Upper lobe of left lung (tissue), 6 donors: Measurements from ENCODE around the gene IL17D. TPM values are rescaled to one million over a fixed set of nuclear protein-coding genes. Genes with fewer than 3 reads are reported as not detected.
"Not testable (repeated sequence)": the region's sequence is repeated elsewhere in the genome, so short reads cannot be mapped to it uniquely, and the experiment has no call there.

ENCODE experiments used
- ATAC-seq, 2 donors: fragments of 200-7000 bp; cut with Tn5 transposase; one replicate each; pipeline ENCODE4 v1.9.1; 2022; ENCODE audit warnings: mild to moderate bottlenecking in 2 of 2, moderate library complexity in 2 of 2; ENCODE audit not compliant: low FRiP score in 2 of 2
- DNase-seq, 2 donors: peaks; one replicate each; pipeline ENCODE4 v3.0.0-alpha.2; 2019 to 2020
- H3K27ac ChIP-seq, 4 donors: fragments of 200-600 bp; sonication (generic); one replicate each; pipeline ENCODE4 v1.5.1; 2016 to 2019
- H3K27me3 ChIP-seq, 4 donors: fragments of 200-600 bp; sonication (generic); one replicate each; pipeline ENCODE4 v1.5.1; 2017 to 2019
- H3K36me3 ChIP-seq, 4 donors: fragments of 200-600 bp; sonication (generic); one replicate each; pipeline ENCODE4 v1.5.1; 2016 to 2019
- H3K4me1 ChIP-seq, 4 donors: fragments of 200-600 bp; sonication (generic); one replicate each; pipeline ENCODE4 v1.5.1; 2018 to 2019
- H3K4me3 ChIP-seq, 4 donors: fragments of 200-600 bp; sonication (generic); one replicate each; pipeline ENCODE4 v1.5.1; 2017 to 2019; ENCODE audit warnings: mild to moderate bottlenecking in 2 of 4, moderate library complexity in 1 of 4
- H3K9me3 ChIP-seq, 4 donors: fragments of 200-600 bp; sonication (generic); one replicate each; pipeline ENCODE4 v1.5.1; 2018 to 2019
- EP300 ChIP-seq, 4 donors: sonication (generic); formaldehyde crosslinking; IDR thresholded peaks; one replicate each; pipeline ENCODE4 v1.5.1; 2017; ENCODE audit warnings: antibody characterized with exemption in 4 of 4, control low read depth in 2 of 4
- POLR2A ChIP-seq, 4 donors: fragments of 450-650 bp; IDR thresholded peaks; one replicate each; pipeline ENCODE4 v1.5.1; 2016 to 2017; ENCODE audit warnings: antibody characterized with exemption in 4 of 4, mild to moderate bottlenecking in 2 of 4
- POLR2AphosphoS5 ChIP-seq, 2 donors: sonication (generic); formaldehyde crosslinking; IDR thresholded peaks; one replicate each; pipeline ENCODE4 v1.5.1; 2017; ENCODE audit warnings: antibody characterized with exemption in 2 of 2
- WGBS, 2 donors: methylation state at CpG; one replicate each; pipeline ENCODE4 v1.1.5; 2017 to 2018; 5-methylcytosine and 5-hydroxymethylcytosine counted together
- total RNA-seq, 6 donors: library from RNA; depleted of rRNA in 4 of 6; stranded (reverse); fragments of >200 nt in 4 of 6; gene quantifications; one replicate each; pipeline versions ENCODE4 v1.1.0 to v1.2.1, GENCODE V29; 2016 to 2021
- TF ChIP-seq, protein P1 (sequence below), 6 experiments: fragments of 450-650 bp in 4 of 6; fragments of 200-600 bp in 2 of 6; sonication (generic) in 2 of 6; IDR thresholded peaks; one replicate each; pipeline ENCODE4 v1.5.1; 2016 to 2019; ENCODE audit warnings: antibody characterized with exemption in 6 of 6
- donor health status: DM: no; HTN: no; CAD: no; lungs with moderate emphysema.
- donor health status: DM: no; HTN: yes; CAD: no; lungs with severe emphysema.

Gene IL17D
- total RNA-seq, 6 donors from 2014 or later: 1.0 to 6.4 (median 2.4) TPM

- no peak for DNase-seq
- no peak for TF ChIP-seq POLR2AphosphoS5 (IDR thresholded peaks at IDR 0.05)
- no peak for TF ChIP-seq POLR2A (IDR thresholded peaks at IDR 0.05)
- TF ChIP-seq EP300 (IDR thresholded peaks at IDR 0.05): no peak
- TF ChIP-seq, protein P1, sequence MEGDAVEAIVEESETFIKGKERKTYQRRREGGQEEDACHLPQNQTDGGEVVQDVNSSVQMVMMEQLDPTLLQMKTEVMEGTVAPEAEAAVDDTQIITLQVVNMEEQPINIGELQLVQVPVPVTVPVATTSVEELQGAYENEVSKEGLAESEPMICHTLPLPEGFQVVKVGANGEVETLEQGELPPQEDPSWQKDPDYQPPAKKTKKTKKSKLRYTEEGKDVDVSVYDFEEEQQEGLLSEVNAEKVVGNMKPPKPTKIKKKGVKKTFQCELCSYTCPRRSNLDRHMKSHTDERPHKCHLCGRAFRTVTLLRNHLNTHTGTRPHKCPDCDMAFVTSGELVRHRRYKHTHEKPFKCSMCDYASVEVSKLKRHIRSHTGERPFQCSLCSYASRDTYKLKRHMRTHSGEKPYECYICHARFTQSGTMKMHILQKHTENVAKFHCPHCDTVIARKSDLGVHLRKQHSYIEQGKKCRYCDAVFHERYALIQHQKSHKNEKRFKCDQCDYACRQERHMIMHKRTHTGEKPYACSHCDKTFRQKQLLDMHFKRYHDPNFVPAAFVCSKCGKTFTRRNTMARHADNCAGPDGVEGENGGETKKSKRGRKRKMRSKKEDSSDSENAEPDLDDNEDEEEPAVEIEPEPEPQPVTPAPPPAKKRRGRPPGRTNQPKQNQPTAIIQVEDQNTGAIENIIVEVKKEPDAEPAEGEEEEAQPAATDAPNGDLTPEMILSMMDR (IDR thresholded peaks at IDR 0.05): no peak
- WGBS, 2 donors: 73 to 75% methylated on average over 13 to 14 of the region's 14 CpGs
- Histone ChIP-seq H3K9me3 (no peaks in the 10 kb centered on the region), H3K4me3 (no peak overlapping the region), H3K4me1 (no peaks in the 10 kb centered on the region), H3K27ac (no peak overlapping the region), H3K36me3 (peaks cover 0 to 12% (median 0%) of the 10 kb centered on the region in 4 donors), H3K27me3 (no peaks in the 10 kb centered on the region)
- peak in 1 of 2 donors; percentile 82 for ATAC-seq
These were observed 25.2 kb downstream of the IL17D start for GRCh38 chr13:20728579-20729311.

- peaks cover 0 to 12% (median 0%) of the 10 kb centered on the region in 4 donors for H3K36me3 ChIP-seq
- TF ChIP-seq POLR2AphosphoS5 (IDR thresholded peaks at IDR 0.05) (no peak), EP300 (IDR thresholded peaks at IDR 0.05) (no peak), POLR2A (IDR thresholded peaks at IDR 0.05) (no peak)
- TF ChIP-seq, protein P1 (IDR thresholded peaks at IDR 0.05): no peak
- H3K27me3 ChIP-seq: no peaks in the 10 kb centered on the region
- H3K4me1 ChIP-seq: no peaks in the 10 kb centered on the region
- H3K4me3 ChIP-seq: no peak overlapping the region
- DNase-seq: peak in 1 of 2 donors; percentile 52
- ATAC-seq: peak in 1 of 2 donors; percentile 9
- no peak overlapping the region for H3K27ac ChIP-seq
- no peaks in the 10 kb centered on the region for H3K9me3 ChIP-seq
- 91 to 95% methylated on average over 29 to 33 of the region's 33 CpGs for WGBS, 2 donors
These were observed 26.4 kb downstream of the IL17D start for GRCh38 chr13:20729633-20730585.

- TF ChIP-seq, protein P1 (IDR thresholded peaks at IDR 0.05): no peak
- TF ChIP-seq POLR2A (IDR thresholded peaks at IDR 0.05): no peak
- no peak for TF ChIP-seq POLR2AphosphoS5 (IDR thresholded peaks at IDR 0.05)
- TF ChIP-seq EP300 (IDR thresholded peaks at IDR 0.05): no peak
- H3K36me3 ChIP-seq: no peaks in the 10 kb centered on the region
- ATAC-seq (no peak), DNase-seq (no peak)
- no peak overlapping the region for H3K4me3 ChIP-seq
- no peaks in the 10 kb centered on the region for H3K4me1 ChIP-seq
- no peaks in the 10 kb centered on the region for H3K9me3 ChIP-seq
- 87 to 92% methylated on average over 6 of the region's 6 CpGs for WGBS, 2 donors
- no peak overlapping the region for H3K27ac ChIP-seq
- H3K27me3 ChIP-seq: no peaks in the 10 kb centered on the region
These were observed 35.1 kb downstream of the IL17D start for GRCh38 chr13:20738616-20739015.

DNA sequence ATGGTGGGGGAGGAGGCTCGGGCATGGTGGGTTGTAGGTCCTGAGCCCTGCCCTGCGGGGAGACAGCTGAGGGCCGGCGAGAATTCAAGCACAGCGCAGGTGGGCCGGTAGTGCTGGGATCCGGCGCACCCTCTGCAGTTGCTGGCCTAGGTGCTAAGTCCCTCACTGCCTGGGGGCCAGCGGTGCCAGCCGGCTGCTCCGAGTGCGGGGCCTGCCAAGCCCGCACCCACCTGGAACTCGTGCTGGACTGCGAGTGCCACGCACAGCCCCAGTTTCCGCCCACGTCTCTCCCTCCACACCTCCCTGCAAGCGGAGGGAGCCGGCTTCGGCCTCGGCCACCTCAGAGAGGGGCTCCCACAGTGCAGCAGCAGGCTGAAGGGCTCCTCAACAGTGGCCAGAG, 36.5 kb downstream of the IL17D start:
- TF ChIP-seq POLR2A (IDR thresholded peaks at IDR 0.05) (no peak), EP300 (IDR thresholded peaks at IDR 0.05) (no peak)
- 96 to 99% methylated on average over 15 to 22 of the region's 22 CpGs for WGBS, 2 donors
- Histone ChIP-seq H3K36me3 (no peaks in the 10 kb centered on the region), H3K27ac (no peak overlapping the region), H3K4me3 (no peak overlapping the region), H3K4me1 (no peaks in the 10 kb centered on the region), H3K27me3 (no peaks in the 10 kb centered on the region), H3K9me3 (no peaks in the 10 kb centered on the region)
- DNase-seq: peak in 1 of 2 donors; percentile 80
- ATAC-seq: peak in 1 of 2 donors; percentile 34

GRCh38 chr13:20743830-20744404, 40.4 kb downstream of the IL17D start:
- H3K27ac ChIP-seq, DNase-seq, H3K4me3 ChIP-seq, H3K27me3 ChIP-seq, H3K9me3 ChIP-seq, H3K4me1 ChIP-seq, H3K36me3 ChIP-seq, ATAC-seq: not testable (repeated sequence)
- WGBS, 2 donors: 95 to 96% methylated on average over 4 of the region's 4 CpGs
